ENCODE results near the gene MYPN.
"Not testable (repeated sequence)": the region's sequence is repeated elsewhere in the genome, so short reads cannot be mapped to it uniquely, and the experiment has no call there.

MYPN gene

GRCh38 chr10:68138526-68138925 is 29.2 kb downstream of the MYPN start:
- DNase-seq: no peak

GRCh38 chr10:68139448-68140272 is 30.4 kb downstream of the MYPN start:
- DNase-seq: no peak

GRCh38 chr10:68142761-68143160 is 33.5 kb downstream of the MYPN start:
- no peak for DNase-seq

- DNase-seq: no peak
Observed at GRCh38 chr10:68144709-68145108, 35.4 kb downstream of the MYPN start.

GRCh38 chr10:68145705-68146104 is 36.4 kb downstream of the MYPN start:
- DNase-seq: no peak

- no peak for DNase-seq
Observed at GRCh38 chr10:68146133-68146532, 36.8 kb downstream of the MYPN start.

- DNase-seq: no peak
Observed at GRCh38 chr10:68151453-68151852, 42.2 kb downstream of the MYPN start.

- no peak for DNase-seq
Observed at GRCh38 chr10:68153473-68154210, 44.4 kb downstream of the MYPN start.

GRCh38 chr10:68154211-68154497 is 44.9 kb downstream of the MYPN start:
- DNase-seq: no peak

GRCh38 chr10:68155615-68156210 is 46.4 kb downstream of the MYPN start:
- DNase-seq: no peak

GRCh38 chr10:68156373-68157185 is 47.3 kb downstream of the MYPN start:
- DNase-seq: no peak

- not testable (repeated sequence) for DNase-seq
Observed at GRCh38 chr10:68157522-68157921, 48.2 kb downstream of the MYPN start.

GRCh38 chr10:68158031-68158430 is 48.7 kb downstream of the MYPN start:
- DNase-seq: no peak

GRCh38 chr10:68163735-68164134 is 54.4 kb downstream of the MYPN start:
- DNase-seq: no peak

- no peak for DNase-seq
Observed at GRCh38 chr10:68165643-68166042, 56.4 kb downstream of the MYPN start.

- no peak for DNase-seq
Observed at GRCh38 chr10:68166871-68167585, 57.7 kb downstream of the MYPN start.

GRCh38 chr10:68167586-68168189 is 58.4 kb downstream of the MYPN start:
- no peak for DNase-seq

GRCh38 chr10:68171539-68172080 is 62.3 kb downstream of the MYPN start:
- DNase-seq: no peak

GRCh38 chr10:68172324-68172723 is 63.0 kb downstream of the MYPN start:
- DNase-seq: no peak

GRCh38 chr10:68175949-68176348 is 66.7 kb downstream of the MYPN start:
- DNase-seq: no peak

- no peak for DNase-seq
Observed at GRCh38 chr10:68176797-68177196, 67.5 kb downstream of the MYPN start.

GRCh38 chr10:68178592-68178991 is 69.3 kb downstream of the MYPN start:
- no peak for DNase-seq
